ENCODE data around the gene PLA2G6. TPM values are rescaled to one million over a fixed set of nuclear protein-coding genes. Genes with fewer than 3 reads are reported as not detected.
A peak's percentile ranks its signal among the peaks of the same experiment; 100 is the strongest.

PLA2G6 gene
- total and polyA plus RNA-seq, 4 donors = 22.9 to 32.8 (median 29.6) TPM

DNA sequence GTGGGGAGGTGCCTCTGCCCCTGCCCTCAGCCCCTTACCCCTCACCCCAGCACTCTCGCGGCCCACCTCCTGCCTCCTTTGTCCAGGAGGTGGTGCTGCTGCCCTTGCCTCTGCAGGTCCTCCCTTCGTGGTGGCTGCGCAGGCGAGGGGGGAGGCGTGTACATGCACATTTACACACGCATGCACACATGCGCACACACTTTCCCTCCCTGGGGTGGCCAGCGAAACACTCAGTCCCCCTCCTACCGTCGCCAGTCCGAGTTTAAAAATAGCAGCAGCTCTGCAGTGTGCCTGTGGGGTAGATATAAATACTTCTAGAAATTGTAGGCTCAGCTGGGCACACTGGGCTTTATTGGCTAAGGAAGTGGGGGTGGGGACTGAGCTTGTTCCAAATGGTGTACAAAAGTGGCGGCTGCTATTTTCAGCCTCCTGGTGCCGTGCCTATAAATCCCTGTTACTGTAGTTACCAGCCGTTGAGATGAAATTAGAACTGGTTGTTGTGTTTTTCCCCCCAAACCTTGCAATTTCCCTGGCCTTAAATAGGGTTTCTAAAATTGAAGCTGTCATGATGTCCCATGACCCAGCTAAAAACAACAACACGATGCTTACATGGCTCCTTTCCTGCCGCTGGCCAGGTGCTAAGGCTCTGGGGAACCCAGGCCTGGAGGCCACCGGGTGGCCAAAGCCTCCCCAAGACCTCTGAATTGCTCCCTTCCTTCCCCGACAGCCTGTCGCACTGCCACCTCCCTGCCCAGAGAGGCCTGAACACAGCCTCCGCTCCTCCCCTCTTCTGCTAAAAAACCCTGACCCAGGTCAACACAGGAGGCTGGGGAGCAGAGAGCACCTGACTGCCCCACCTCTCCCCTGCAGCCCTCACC is 112.0 kb downstream of the PLA2G6 start:
- WGBS (ENCODE audit: insufficient coverage) = 74% methylated on average over 12 of the region's 21 CpGs
- no peak overlapping the region for H3K4me3 ChIP-seq (ENCODE audit: low read depth, low read length)

DNA sequence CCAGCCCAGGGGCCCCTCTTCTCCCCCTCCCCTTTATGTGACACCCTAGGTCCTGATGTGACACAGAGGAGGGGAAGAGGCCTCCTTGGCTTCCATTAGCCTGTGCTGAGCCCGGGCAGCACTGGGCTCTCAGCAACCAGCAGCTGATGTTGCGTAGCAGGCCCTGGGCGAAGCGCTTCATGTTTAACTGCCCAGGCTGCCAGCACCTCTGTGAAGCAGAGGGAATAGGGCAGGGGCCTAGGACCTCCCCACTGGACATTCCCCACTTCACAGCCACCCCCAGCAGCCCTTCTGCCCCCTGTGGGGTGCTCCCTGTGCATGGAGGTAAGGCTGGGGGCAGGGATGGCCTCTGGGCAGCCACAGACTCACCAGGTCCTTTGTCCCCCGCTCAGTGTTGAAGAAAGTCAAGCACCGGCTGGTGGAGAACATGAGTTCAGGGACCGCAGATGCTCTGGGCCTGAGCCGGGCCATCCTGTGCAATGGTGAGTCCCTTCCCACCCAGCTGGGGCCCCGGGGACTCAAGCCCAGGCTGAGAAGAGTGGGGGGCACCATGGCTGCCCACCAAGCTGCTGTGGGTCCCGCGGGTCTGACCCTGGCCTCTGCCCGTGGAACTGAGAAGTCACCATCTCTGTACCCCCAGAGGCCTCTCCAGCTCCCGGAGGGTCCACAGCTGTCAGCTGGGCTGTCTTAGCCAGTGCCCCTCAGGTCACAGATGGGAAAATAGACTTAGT is 112.8 kb downstream of the PLA2G6 start:
- Histone ChIP-seq H3K27me3 (ENCODE audit: control insufficient read depth, insufficient read depth, low read length) (no peaks in the 10 kb centered on the region), H3K9me3 (ENCODE audit: control insufficient read depth, insufficient read depth, low read length) (no peaks in the 10 kb centered on the region), H3K27ac (ENCODE audit: low read depth, low read length) (no peak overlapping the region), H3K4me1 (ENCODE audit: control insufficient read depth, insufficient read depth, low read length) (peaks cover 26% of the 10 kb centered on the region), H3K36me3 (ENCODE audit: control insufficient read depth, insufficient read depth, low read length) (peaks cover 93% of the 10 kb centered on the region), H3K4me3 (ENCODE audit: low read depth, low read length) (no peak overlapping the region)
- WGBS (ENCODE audit: insufficient coverage) = 81% methylated on average over 9 of the region's 13 CpGs
- no peak for DNase-seq (ENCODE audit: low read depth in 4 of 6, low spot score in 6 of 6)

More for the DNA sequence above, 112.0 kb downstream of the PLA2G6 start:
- no peaks in the 10 kb centered on the region for H3K9me3 ChIP-seq (ENCODE audit: control insufficient read depth, insufficient read depth, low read length)
- DNase-seq (ENCODE audit: low read depth in 4 of 6, low spot score in 6 of 6) = peak in 3 of 6 donors; percentile 23 to 91 (median 90)
- H3K27me3 ChIP-seq (ENCODE audit: control insufficient read depth, insufficient read depth, low read length) = no peaks in the 10 kb centered on the region
- H3K4me1 ChIP-seq (ENCODE audit: control insufficient read depth, insufficient read depth, low read length) = peaks cover 26% of the 10 kb centered on the region
- H3K36me3 ChIP-seq (ENCODE audit: control insufficient read depth, insufficient read depth, low read length) = peaks cover 98% of the 10 kb centered on the region
- peak overlapping the region; percentile 42 for H3K27ac ChIP-seq (ENCODE audit: low read depth, low read length)

DNA sequence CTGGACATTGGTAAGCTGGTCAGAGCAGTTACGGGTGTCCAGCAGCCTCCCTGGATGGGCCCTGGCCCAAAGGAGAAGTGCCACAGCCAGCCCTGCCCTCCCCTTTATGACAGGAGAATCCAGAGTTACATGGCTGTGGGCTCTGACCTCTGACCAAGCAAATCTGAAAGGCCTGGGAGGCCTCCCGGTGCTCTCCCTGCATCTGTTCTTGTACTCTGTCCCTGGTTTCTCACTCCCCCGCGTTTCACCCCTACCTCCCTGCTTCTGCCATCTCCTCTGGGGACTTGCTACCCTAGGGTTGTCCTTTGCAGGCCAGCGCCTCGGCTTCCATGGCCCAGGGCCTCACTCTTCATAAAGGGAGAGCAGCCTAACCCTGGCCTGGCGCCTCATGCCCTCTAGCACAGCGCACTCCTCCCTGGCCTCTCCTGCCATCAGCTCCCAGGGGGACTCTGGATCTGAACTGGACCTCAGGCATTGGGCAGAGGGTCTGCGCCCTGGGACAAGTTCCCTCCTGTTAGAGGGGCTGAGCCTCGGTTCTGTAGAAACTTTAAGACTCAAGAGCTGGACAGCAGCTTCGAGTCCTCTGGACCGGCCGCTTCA is 113.8 kb downstream of the PLA2G6 start:
- peaks cover 26% of the 10 kb centered on the region for H3K4me1 ChIP-seq (ENCODE audit: control insufficient read depth, insufficient read depth, low read length)
- DNase-seq (ENCODE audit: low read depth in 4 of 6, low spot score in 6 of 6) = no peak
- H3K4me3 ChIP-seq (ENCODE audit: low read depth, low read length) = no peak overlapping the region
- 93% methylated on average over 13 of the region's 13 CpGs for whole genome bisulfite sequencing (ENCODE audit: insufficient coverage)
- H3K27ac ChIP-seq (ENCODE audit: low read depth, low read length) = no peak overlapping the region
- no peaks in the 10 kb centered on the region for H3K9me3 ChIP-seq (ENCODE audit: control insufficient read depth, insufficient read depth, low read length)
- H3K36me3 ChIP-seq (ENCODE audit: control insufficient read depth, insufficient read depth, low read length) = peaks cover 87% of the 10 kb centered on the region
- H3K27me3 ChIP-seq (ENCODE audit: control insufficient read depth, insufficient read depth, low read length) = no peaks in the 10 kb centered on the region

DNA sequence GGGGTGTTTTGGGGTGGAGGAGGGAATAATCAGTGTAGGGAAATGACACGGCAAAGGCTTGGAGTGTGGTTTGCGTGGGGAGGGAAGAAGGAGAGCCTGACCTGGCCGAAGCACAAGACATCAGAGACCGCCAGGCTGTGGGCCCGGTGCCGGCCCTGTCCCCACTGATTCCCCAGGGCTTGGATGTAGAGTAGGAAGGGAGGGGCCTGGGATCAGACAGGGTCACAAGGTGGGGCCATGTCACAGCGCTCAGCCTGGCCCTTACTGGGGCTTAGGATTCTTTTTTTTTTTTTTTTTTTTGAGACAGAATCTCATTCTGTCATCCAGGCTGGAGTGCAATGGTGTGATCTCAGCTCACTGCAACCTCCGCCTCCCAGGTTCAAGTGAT is 114.6 kb downstream of the PLA2G6 start:
- Histone ChIP-seq H3K27ac (ENCODE audit: low read depth, low read length) (no peak overlapping the region), H3K9me3 (ENCODE audit: control insufficient read depth, insufficient read depth, low read length) (no peaks in the 10 kb centered on the region), H3K36me3 (ENCODE audit: control insufficient read depth, insufficient read depth, low read length) (peaks cover 82% of the 10 kb centered on the region), H3K4me1 (ENCODE audit: control insufficient read depth, insufficient read depth, low read length) (peaks cover 26% of the 10 kb centered on the region), H3K27me3 (ENCODE audit: control insufficient read depth, insufficient read depth, low read length) (no peaks in the 10 kb centered on the region), H3K4me3 (ENCODE audit: low read depth, low read length) (no peak overlapping the region)
- WGBS (ENCODE audit: insufficient coverage) = 95% methylated on average over 7 of the region's 8 CpGs
- no peak for DNase-seq (ENCODE audit: low read depth in 4 of 6, low spot score in 6 of 6)

DNA sequence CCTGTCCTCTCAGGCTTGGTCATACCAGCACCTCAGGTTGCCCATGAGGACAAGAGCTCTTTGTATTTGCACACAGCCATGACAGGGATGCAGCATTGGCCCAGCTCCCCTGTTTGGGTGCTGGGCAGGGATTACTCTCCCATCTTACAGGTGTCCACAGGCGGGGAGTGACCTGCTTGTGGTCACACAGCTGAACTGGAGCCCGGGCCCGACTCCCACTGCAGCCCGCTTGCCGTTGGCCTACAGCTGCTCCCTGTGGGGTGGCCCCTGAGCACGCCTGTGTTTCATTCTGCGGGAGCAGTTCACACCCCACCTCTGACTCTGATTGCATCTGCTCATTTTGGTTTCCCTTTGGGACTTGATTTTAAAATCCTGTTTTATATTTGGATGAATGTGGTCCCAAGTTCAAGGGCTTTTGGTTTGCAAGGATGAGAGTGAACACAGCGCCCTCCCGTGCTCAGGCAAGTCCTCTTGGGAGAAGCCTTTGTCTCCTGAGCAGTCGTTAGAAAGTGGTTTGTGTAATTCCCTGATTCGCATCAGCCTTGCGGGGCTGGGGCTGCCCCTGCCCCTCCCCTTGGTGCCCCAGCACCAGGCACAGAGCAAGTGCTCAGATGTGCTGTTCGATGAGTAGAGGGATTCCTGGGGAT is 115.1 kb downstream of the PLA2G6 start:
- no peak for DNase-seq (ENCODE audit: low read depth in 4 of 6, low spot score in 6 of 6)
- 78% methylated on average over 10 of the region's 13 CpGs for WGBS (ENCODE audit: insufficient coverage)
- H3K9me3 ChIP-seq (ENCODE audit: control insufficient read depth, insufficient read depth, low read length) = no peaks in the 10 kb centered on the region
- H3K27ac ChIP-seq (ENCODE audit: low read depth, low read length) = no peak overlapping the region
- H3K36me3 ChIP-seq (ENCODE audit: control insufficient read depth, insufficient read depth, low read length) = peaks cover 79% of the 10 kb centered on the region
- H3K4me3 ChIP-seq (ENCODE audit: low read depth, low read length) = no peak overlapping the region
- no peaks in the 10 kb centered on the region for H3K27me3 ChIP-seq (ENCODE audit: control insufficient read depth, insufficient read depth, low read length)
- H3K4me1 ChIP-seq (ENCODE audit: control insufficient read depth, insufficient read depth, low read length) = peaks cover 26% of the 10 kb centered on the region

DNA sequence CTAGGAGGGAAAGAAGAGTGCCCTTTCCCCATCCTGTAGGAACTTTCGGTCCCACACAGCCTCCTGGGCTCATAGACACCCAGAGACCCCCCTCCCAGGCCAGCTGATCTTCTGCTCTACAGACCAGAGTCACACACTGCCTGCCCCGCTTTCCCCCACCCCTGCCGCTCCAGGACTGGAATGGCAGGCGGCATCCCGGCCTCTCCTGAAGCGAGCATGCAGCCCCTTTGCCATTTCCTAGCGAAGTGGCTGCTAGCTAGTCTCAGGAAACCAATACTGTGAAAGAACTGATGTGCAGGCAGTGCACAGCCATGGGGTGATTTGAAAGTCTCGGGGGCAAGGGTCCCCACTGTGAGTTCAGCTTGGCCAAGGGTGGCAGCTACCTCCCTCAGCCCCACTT is 116.1 kb downstream of the PLA2G6 start:
- 90% methylated on average over 7 of the region's 8 CpGs for WGBS (ENCODE audit: insufficient coverage)
- Histone ChIP-seq H3K27me3 (ENCODE audit: control insufficient read depth, insufficient read depth, low read length) (no peaks in the 10 kb centered on the region), H3K27ac (ENCODE audit: low read depth, low read length) (no peak overlapping the region), H3K4me3 (ENCODE audit: low read depth, low read length) (no peak overlapping the region), H3K4me1 (ENCODE audit: control insufficient read depth, insufficient read depth, low read length) (peaks cover 24% of the 10 kb centered on the region), H3K36me3 (ENCODE audit: control insufficient read depth, insufficient read depth, low read length) (peaks cover 73% of the 10 kb centered on the region), H3K9me3 (ENCODE audit: control insufficient read depth, insufficient read depth, low read length) (no peaks in the 10 kb centered on the region)
- no peak for DNase-seq (ENCODE audit: low read depth in 4 of 6, low spot score in 6 of 6)

DNA sequence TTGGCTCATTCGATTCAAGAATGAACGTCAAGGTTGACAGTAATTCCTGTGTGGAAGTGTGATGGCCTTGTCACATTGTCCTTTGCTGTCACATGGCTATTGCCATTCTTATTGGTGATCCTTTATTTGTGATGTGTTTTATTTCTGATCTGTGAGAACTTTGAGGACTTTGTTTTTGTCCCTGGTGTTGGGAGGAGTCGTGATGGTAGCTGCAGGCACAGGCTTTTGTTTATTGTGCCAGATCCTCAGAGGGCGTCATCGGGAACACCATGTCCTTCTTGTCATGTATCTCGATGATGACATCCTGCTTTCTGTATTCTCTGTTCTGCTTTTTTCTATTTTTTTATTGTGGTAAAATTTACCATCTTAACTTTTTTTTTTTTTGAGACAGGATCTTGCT is 118.8 kb downstream of the PLA2G6 start:
- Histone ChIP-seq H3K27me3 (ENCODE audit: control insufficient read depth, insufficient read depth, low read length) (no peaks in the 10 kb centered on the region), H3K9me3 (ENCODE audit: control insufficient read depth, insufficient read depth, low read length) (no peaks in the 10 kb centered on the region), H3K4me3 (ENCODE audit: low read depth, low read length) (no peak overlapping the region), H3K36me3 (ENCODE audit: control insufficient read depth, insufficient read depth, low read length) (peaks cover 63% of the 10 kb centered on the region), H3K4me1 (ENCODE audit: control insufficient read depth, insufficient read depth, low read length) (peaks cover under 1% of the 10 kb centered on the region), H3K27ac (ENCODE audit: low read depth, low read length) (no peak overlapping the region)
- DNase-seq (ENCODE audit: low read depth in 4 of 6, low spot score in 6 of 6) = no peak
- WGBS (ENCODE audit: insufficient coverage) = 56% methylated on average over 2 of the region's 6 CpGs

Measured in spinal cord (tissue), 10 donors.